K562 (cell line): ENCODE data around the gene GPAT2. TPM values are rescaled to one million over a fixed set of nuclear protein-coding genes. Genes with fewer than 3 reads are reported as not detected.
"Not testable (repeated sequence)": the region's sequence is repeated elsewhere in the genome, so short reads cannot be mapped to it uniquely, and the experiment has no call there.

ENCODE experiments used
- ATAC-seq: fragments of 200-7000 bp; cut with Tn5 transposase; 3 replicates; pipeline ENCODE4 v1.9.1; 2020; ENCODE audit warnings: moderate library complexity
- BruUV-seq: library from RNA; stranded (reverse); fragments of 400-500 nt; replicated peaks from 2 replicates; lab custom pipeline; 2021; lab: Mats Ljungman, UMichigan
- CTCF ChIA-PET: fragments of 300-600 bp; formaldehyde crosslinking; extraction: SDS; loops from one replicate; lab custom pipeline; 2021; ENCODE audit warnings: low intra/inter-chr PET ratio; lab: Yijun Ruan, JAX
- POLR2A ChIA-PET: fragments of 300-600, 350-650 bp; sonication (Branson Sonifier 250); formaldehyde crosslinking; extraction: SDS; loops from one replicate; lab custom pipeline; 2021; ENCODE audit warnings: antibody characterized with exemption, inconsistent platforms; lab: Yijun Ruan, JAX
- DNase-seq, 4 experiments: peaks; one replicate each; pipeline versions ENCODE4 v3.0.0 to v3.0.0-alpha.2; 2011 to 2018; ENCODE audit warnings: low spot score in 3 of 4, mixed read lengths in 3 of 4; ENCODE audit errors: extremely low read depth in 1 of 4
- FAIRE-seq: peaks from 2 replicates; lab custom pipeline; 2011; peaks lifted over from hg19 to GRCh38; lab: Jason Lieb, UNC
- H2AFZ ChIP-seq: 2 replicates; pipeline ENCODE4 v1.6.0; 2011; ENCODE audit warnings: low read depth, low read length, control low read depth, inconsistent platforms
- H3K27ac ChIP-seq: fragments of 200-600 bp; 3 replicates; pipeline ENCODE4 v1.8.0; 2011; ENCODE audit warnings: low read depth, mild to moderate bottlenecking, control low read depth, inconsistent platforms, low read length, moderate library complexity, mixed read lengths; ENCODE audit errors: extremely low read depth
- H3K27me3 ChIP-seq, 2 experiments: fragments of 300-600 bp in 1 of 2; 2 replicates in 1 of 2; 3 replicates in 1 of 2; pipeline versions ENCODE4 v1.6.0 to v1.8.0; 2011; ENCODE audit warnings: inconsistent platforms in 2 of 2, low read length in 2 of 2, mild to moderate bottlenecking in 1 of 2, mixed read lengths in 1 of 2, moderate library complexity in 1 of 2; ENCODE audit not compliant: control insufficient read depth in 2 of 2, insufficient read depth in 2 of 2
- H3K36me3 ChIP-seq: fragments of 300-600 bp; 3 replicates; pipeline ENCODE4 v1.8.0; 2011; ENCODE audit warnings: mild to moderate bottlenecking, low read length, inconsistent platforms; ENCODE audit not compliant: control insufficient read depth, insufficient read depth
- H3K4me1 ChIP-seq, 2 experiments: fragments of 200-600 bp in 1 of 2; replicated peaks in 1 of 2; 2 replicates in 1 of 2; 3 replicates in 1 of 2; pipeline versions ENCODE4 v1.5.1 to v1.8.0; 2011; ENCODE audit warnings: inconsistent platforms in 2 of 2, low read length in 2 of 2, mild to moderate bottlenecking in 1 of 2, mixed read lengths in 1 of 2, moderate library complexity in 1 of 2; ENCODE audit not compliant: control insufficient read depth in 2 of 2, insufficient read depth in 2 of 2
- H3K4me2 ChIP-seq: 2 replicates; pipeline ENCODE4 v1.6.1; 2011; ENCODE audit warnings: low read length, control low read depth, inconsistent platforms, mixed read lengths; ENCODE audit not compliant: insufficient read depth
- H3K4me3 ChIP-seq: fragments of 200-600 bp; sonication (generic), shearing (Covaris generic); 2 replicates; pipeline ENCODE4 v1.5.1; 2016; ENCODE audit warnings: control low read depth, inconsistent platforms
- H3K79me2 ChIP-seq: fragments of 200-600 bp; 3 replicates; pipeline ENCODE4 v1.8.0; 2011; ENCODE audit warnings: low read length, inconsistent platforms; ENCODE audit not compliant: control insufficient read depth, insufficient read depth
- H3K9ac ChIP-seq, 2 experiments: 2 replicates each; pipeline versions ENCODE4 v1.6.0 to v1.6.1; 2011; ENCODE audit warnings: low read depth in 2 of 2, low read length in 2 of 2, control low read depth in 1 of 2, inconsistent platforms in 1 of 2, mild to moderate bottlenecking in 1 of 2, mixed read lengths in 1 of 2; ENCODE audit not compliant: insufficient read depth in 1 of 2
- H3K9me1 ChIP-seq: one replicate; pipeline ENCODE4 v1.6.0; 2011; ENCODE audit warnings: inconsistent platforms, mild to moderate bottlenecking, low read length, moderate library complexity; ENCODE audit not compliant: control insufficient read depth, insufficient read depth
- H3K9me3 ChIP-seq: replicated peaks from 2 replicates; pipeline ENCODE4 v1.5.1; 2011; ENCODE audit warnings: low read depth, low read length, inconsistent platforms; ENCODE audit not compliant: control insufficient read depth, insufficient read depth
- H4K20me1 ChIP-seq: replicated peaks from 2 replicates; pipeline ENCODE4 v1.6.1; 2011; ENCODE audit warnings: low read length, inconsistent platforms, mixed read lengths; ENCODE audit not compliant: control insufficient read depth, insufficient read depth
- CTCF ChIP-seq, 3 experiments: IDR thresholded peaks in 2 of 3; conservative IDR thresholded peaks in 1 of 3; 2 replicates each; pipeline ENCODE4 v1.5.1; 2011 to 2012; ENCODE audit warnings: low read length in 3 of 3, mild to moderate bottlenecking in 3 of 3, control low read depth in 2 of 3, improper control_type of control experiment in 1 of 3, inconsistent platforms in 1 of 3, low read depth in 1 of 3, mixed read lengths in 1 of 3, moderate library complexity in 1 of 3; ENCODE audit not compliant: insufficient read depth in 2 of 3
- E2F6 ChIP-seq, 2 experiments: IDR thresholded peaks; 2 replicates each; pipeline ENCODE4 v1.6.1; 2011; ENCODE audit warnings: borderline replicate concordance in 1 of 2, control low read depth in 1 of 2, low read depth in 1 of 2, low read length in 1 of 2, mild to moderate bottlenecking in 1 of 2, mixed read lengths in 1 of 2, moderate library complexity in 1 of 2; ENCODE audit not compliant: insufficient read depth in 1 of 2, insufficient read length in 1 of 2, poor library complexity in 1 of 2, severe bottlenecking in 1 of 2; ENCODE audit errors: extremely low read depth in 1 of 2
- GTF2E2 ChIP-seq: fragments of 200-800 bp; sonication (Bioruptor generic); IDR thresholded peaks from 2 replicates; pipeline ENCODE4 v1.6.1; 2016; ENCODE audit warnings: missing genetic modification characterization, missing compliant biosample characterization
- MAX ChIP-seq: sonication (generic); formaldehyde crosslinking; IDR thresholded peaks from 2 replicates; pipeline ENCODE4 v1.9.0; 2022; ENCODE audit warnings: mild to moderate bottlenecking, missing genetic modification reagents
- MAZ ChIP-seq, 2 experiments: fragments of 450-650 bp in 1 of 2; sonication (generic) in 1 of 2; formaldehyde crosslinking; IDR thresholded peaks in 1 of 2; conservative IDR thresholded peaks in 1 of 2; 2 replicates each; pipeline versions ENCODE4 v1.4.0 to v1.5.0; 2020; ENCODE audit warnings: mild to moderate bottlenecking in 1 of 2, missing genetic modification reagents in 1 of 2
- MNT ChIP-seq, 2 experiments: fragments of 450-650 bp; conservative IDR thresholded peaks; 2 replicates each; pipeline ENCODE4 v1.6.1; 2017; ENCODE audit warnings: mild to moderate bottlenecking in 2 of 2, moderate library complexity in 2 of 2
- POLR2G ChIP-seq: fragments of 200-400 bp; formaldehyde crosslinking; IDR thresholded peaks from 2 replicates; pipeline ENCODE4 v1.6.1; 2017; ENCODE audit warnings: low read depth, mild to moderate bottlenecking, antibody characterized with exemption, low read length, moderate library complexity
- RBBP5 ChIP-seq: fragments of 200-600 bp; sonication (generic); IDR thresholded peaks from 2 replicates; pipeline ENCODE4 v1.6.1; 2012; ENCODE audit warnings: borderline replicate concordance, mild to moderate bottlenecking, low read length, control low read depth, inconsistent platforms; ENCODE audit not compliant: insufficient read depth, poor library complexity, severe bottlenecking
- RBFOX2 ChIP-seq: fragments of 200-400 bp; formaldehyde crosslinking; IDR thresholded peaks from 2 replicates; pipeline ENCODE4 v1.6.1; 2017; ENCODE audit warnings: low read depth, mild to moderate bottlenecking, low read length, moderate library complexity
- ZFX ChIP-seq: sonication (generic); formaldehyde crosslinking; IDR thresholded peaks from 2 replicates; pipeline ENCODE4 v1.8.0; 2022; ENCODE audit warnings: mild to moderate bottlenecking, missing genetic modification reagents, moderate library complexity
- WGBS: fragments of 100-300 bp; shearing (Covaris generic); methylation state at CpG from one replicate; pipeline ENCODE4 v1.1.6; 2016; ENCODE audit warnings: low coverage, mixed read lengths; ENCODE audit not compliant: insufficient coverage; ENCODE audit errors: missing lambda C conversion rate; 5-methylcytosine and 5-hydroxymethylcytosine counted together
- in situ Hi-C: fragments of 300-500 bp; cut with MboI; formaldehyde crosslinking; loops from 4 replicates; pipeline ENCODE4 v1.15.0; 2018; ENCODE audit warnings: inconsistent platforms, mixed read lengths
- intact Hi-C: fragments of 100-400 bp; cut with micrococcal nuclease; formaldehyde crosslinking; loops from 2 replicates; pipeline ENCODE4 v1.14.2; 2022
- polyA plus RNA-seq, 8 experiments: library from polyadenylated mRNA; depleted of rRNA in 4 of 8; stranded (reverse) in 5 of 8; unstranded in 3 of 8; fragments of >200 nt; fragmentation: Nextera tagmentation in 2 of 8; fragmentation: Illumina TruSeq in 1 of 8; extraction: Ambion mirVana in 2 of 8; extraction: Trizol in 1 of 8; gene quantifications; 2 replicates each; pipeline versions ENCODE4 v1.2.1 to v1.2.3, GENCODE V29; 2011 to 2014; ENCODE audit warnings: inconsistent platforms in 1 of 8, missing spikeins in 1 of 8
- total RNA-seq, 7 experiments: library from RNA; depleted of rRNA in 6 of 7; stranded (reverse); fragments of >200 nt in 6 of 7; fragmentation: Illumina TruSeq in 2 of 7; extraction: Trizol in 2 of 7; gene quantifications; 2 replicates each; pipeline versions ENCODE4 v1.2.1 to v1.2.3, GENCODE V29; 2011 to 2021; ENCODE audit warnings: low replicate concordance in 1 of 7

The GPAT2 gene
- total and polyA plus RNA-seq, 9 of the 15 experiments (the other 6 are each of a cell fraction or from before 2014, with no cell fraction given) = 0.01 to 1.2 (median 0.22) TPM; not detected in 3

- 0 out of 4 replicates have a peak, but pooled peaks of 1 of the 2 experiments have one; percentile 22 for TF ChIP-seq MNT (conservative IDR thresholded peaks at IDR 0.05)
- peak; percentile 44; the same call in 1 of the 2 replicates for TF ChIP-seq RBFOX2
- TF ChIP-seq CTCF (IDR thresholded peaks at IDR 0.05 in 2 of 3, conservative IDR thresholded peaks at IDR 0.05 in 1 of 3; ENCODE audit: insufficient read depth in 2 of 3, low read depth in 1 of 3, low read length in 3 of 3) = peak; percentile 79 to 91 (median 86)
These were observed 42.0 kb downstream of the GPAT2 start (continued) for GRCh38 chr2:95992520-95993272.

- 2% methylated on average over 8 of the region's 39 CpGs for WGBS
- H3K9me3 ChIP-seq, BruUV-seq, H4K20me1 ChIP-seq, H3K4me1 ChIP-seq, H3K36me3 ChIP-seq, FAIRE-seq, DNase-seq, H3K27me3 ChIP-seq, H3K9me1 ChIP-seq, in situ Hi-C loops: not testable (repeated sequence)
- Histone ChIP-seq H3K4me3 (peak overlapping the region; percentile 42), H3K9ac (peak overlapping the region; percentile 65 to 93; a peak in 3 of 4 replicates), H3K27ac (peak overlapping the region; percentile 64; the same call in 1 of the 3 replicates), H3K79me2 (peaks cover 17% of the 10 kb centered on the region), H2AFZ (peak overlapping the region; percentile 89), H3K4me2 (peak overlapping the region; percentile 87; the same call in 1 of the 2 replicates)
- peak; percentile 82 for ATAC-seq
- POLR2A ChIA-PET = interaction anchor here (1.0 kb wide), 1 partner anchor 517 kb away, joined by 5 read pairs; no protein-coding TSS in a partner anchor
- intact Hi-C loops = loop anchor here (5.0 kb wide), 1 partner anchor 515 kb away; the partner anchor contains the start of gene NEURL3
- CTCF ChIA-PET = interaction anchor here (0.6 to 3.1 kb wide), 5 partner anchors 104 to 517 kb away, joined by 3 to 39 read pairs (median 10); partner anchors contain the start of gene ADRA2B
- TF ChIP-seq E2F6 (IDR thresholded peaks at IDR 0.05; ENCODE audit: borderline replicate concordance in 1 of 2, extremely low read depth in 1 of 2, insufficient read depth in 1 of 2, insufficient read length in 1 of 2, low read depth in 1 of 2, low read length in 1 of 2, poor library complexity in 1 of 2, severe bottlenecking in 1 of 2) = peak in 1 of 2 experiments; percentile 15
- peak; percentile 50; the same call in 1 of the 2 replicates for TF ChIP-seq MAX (CRISPR knock-in tag)
- 0 out of 2 replicates have a peak, but pooled peaks have one; percentile 35 for TF ChIP-seq GTF2E2
- TF ChIP-seq POLR2G = peak; percentile 84
- peak in 1 of 2 experiments; percentile 63; a peak in 2 of 4 replicates for TF ChIP-seq MAZ (CRISPR knock-in tag; conservative IDR thresholded peaks at IDR 0.05 in 1 of 2, IDR thresholded peaks at IDR 0.05 in 1 of 2)
- peak; percentile 59 for TF ChIP-seq RBBP5
- peak; percentile 93 for TF ChIP-seq ZFX (CRISPR knock-in tag)
- peak; percentile 80 for TF ChIP-seq RBFOX2
These were observed 42.6 kb downstream of the GPAT2 start for GRCh38 chr2:95992102-95992501.
